Liver (tissue), 9 donors: Measurements from ENCODE around the gene ARHGAP12. TPM values are rescaled to one million over a fixed set of nuclear protein-coding genes. Genes with fewer than 3 reads are reported as not detected.

Experiments
- DNase-seq: peaks from one replicate; pipeline ENCODE4 v3.0.0-alpha.2; 2017; ENCODE audit warnings: low spot score
- H3K27ac ChIP-seq, 2 donors: one replicate each; pipeline ENCODE4 v1.7.0; 2013; ENCODE audit warnings: inconsistent platforms in 2 of 2, low read length in 2 of 2, control low read depth in 1 of 2, low read depth in 1 of 2, mild to moderate bottlenecking in 1 of 2
- H3K27me3 ChIP-seq, 4 donors: one replicate each; pipeline versions ENCODE4 v1.6.1 to v1.7.0; 2013; ENCODE audit warnings: low read length in 3 of 4, inconsistent platforms in 1 of 4, mild to moderate bottlenecking in 1 of 4, moderate library complexity in 1 of 4; ENCODE audit not compliant: control insufficient read depth in 4 of 4, insufficient read depth in 4 of 4
- H3K36me3 ChIP-seq, 4 donors: one replicate each; pipeline versions ENCODE4 v1.6.1 to v1.7.0; 2013; ENCODE audit warnings: low read length in 3 of 4, mild to moderate bottlenecking in 3 of 4, low read depth in 1 of 4, moderate library complexity in 1 of 4; ENCODE audit not compliant: control insufficient read depth in 4 of 4, insufficient read depth in 3 of 4
- H3K4me1 ChIP-seq, 4 donors: one replicate each; pipeline versions ENCODE4 v1.6.1 to v1.7.0; 2013; ENCODE audit warnings: low read length in 3 of 4, mild to moderate bottlenecking in 3 of 4, moderate library complexity in 1 of 4; ENCODE audit not compliant: control insufficient read depth in 4 of 4, insufficient read depth in 4 of 4
- H3K4me3 ChIP-seq, 3 donors: one replicate each; pipeline versions ENCODE4 v1.6.1 to v1.7.0; 2013; ENCODE audit warnings: low read length in 3 of 3, control low read depth in 1 of 3, low read depth in 1 of 3, mild to moderate bottlenecking in 1 of 3
- H3K9ac ChIP-seq, 2 donors: one replicate each; pipeline ENCODE4 v1.7.0; 2013; ENCODE audit warnings: low read length in 2 of 2, mild to moderate bottlenecking in 2 of 2, moderate library complexity in 2 of 2, control low read depth in 1 of 2, low read depth in 1 of 2
- H3K9me3 ChIP-seq, 4 donors: one replicate each; pipeline versions ENCODE4 v1.6.1 to v1.7.0; 2013; ENCODE audit warnings: low read length in 3 of 4; ENCODE audit not compliant: control insufficient read depth in 4 of 4
- ATF3 ChIP-seq: IDR thresholded peaks from 2 replicates; pipeline ENCODE4 v1.6.1; 2016; ENCODE audit warnings: antibody characterized with exemption
- EGR1 ChIP-seq, 2 donors: IDR thresholded peaks; 2 replicates each; pipeline ENCODE4 v1.6.1; 2016 to 2018; ENCODE audit warnings: antibody characterized with exemption in 2 of 2, low read depth in 2 of 2
- FOXA1 ChIP-seq: IDR thresholded peaks from 2 replicates; pipeline ENCODE4 v1.6.1; 2016; ENCODE audit warnings: antibody characterized with exemption
- GABPA ChIP-seq, 2 donors: IDR thresholded peaks in 1 of 2; conservative IDR thresholded peaks in 1 of 2; 2 replicates each; pipeline ENCODE4 v1.6.1; 2016; ENCODE audit warnings: antibody characterized with exemption in 2 of 2, mild to moderate bottlenecking in 1 of 2, moderate library complexity in 1 of 2
- HNF4A ChIP-seq, 2 donors: conservative IDR thresholded peaks; 2 replicates each; pipeline ENCODE4 v1.6.1; 2016; ENCODE audit warnings: antibody characterized with exemption in 2 of 2, mild to moderate bottlenecking in 2 of 2
- HNF4G ChIP-seq: IDR thresholded peaks from 2 replicates; pipeline ENCODE4 v1.6.1; 2016; ENCODE audit warnings: antibody characterized with exemption
- JUND ChIP-seq, 2 donors: IDR thresholded peaks; 2 replicates each; pipeline ENCODE4 v1.6.1; 2016; ENCODE audit warnings: antibody characterized with exemption in 2 of 2
- NR2F2 ChIP-seq: IDR thresholded peaks from 2 replicates; pipeline ENCODE4 v1.6.1; 2016; ENCODE audit warnings: antibody characterized with exemption
- RAD21 ChIP-seq, 2 donors: IDR thresholded peaks; 2 replicates each; pipeline ENCODE4 v1.6.1; 2016; ENCODE audit warnings: antibody characterized with exemption in 2 of 2, mild to moderate bottlenecking in 2 of 2
- REST ChIP-seq: IDR thresholded peaks from 2 replicates; pipeline ENCODE4 v1.6.1; 2016; ENCODE audit warnings: antibody characterized with exemption, mild to moderate bottlenecking
- RXRA ChIP-seq, 2 donors: IDR thresholded peaks; 2 replicates each; pipeline ENCODE4 v1.6.1; 2017 to 2018; ENCODE audit warnings: antibody characterized with exemption in 2 of 2, mild to moderate bottlenecking in 1 of 2
- SP1 ChIP-seq: IDR thresholded peaks from 2 replicates; pipeline ENCODE4 v1.6.1; 2018; ENCODE audit warnings: antibody characterized with exemption, mild to moderate bottlenecking
- TAF1 ChIP-seq: conservative IDR thresholded peaks from 2 replicates; pipeline ENCODE4 v1.6.1; 2016; ENCODE audit warnings: antibody characterized with exemption, mild to moderate bottlenecking
- YY1 ChIP-seq: IDR thresholded peaks from 2 replicates; pipeline ENCODE4 v1.6.1; 2016; ENCODE audit warnings: antibody characterized with exemption, mild to moderate bottlenecking
- WGBS: extraction: QIAGEN DNeasy Blood & Tissue Kit; methylation state at CpG from one replicate; pipeline ENCODE4 v1.1.7; 2013; 5-methylcytosine and 5-hydroxymethylcytosine counted together
- polyA plus RNA-seq, 2 donors: library from polyadenylated mRNA; stranded (reverse) in 1 of 2; unstranded in 1 of 2; fragments of 200-250 nt in 1 of 2; fragments of >200 nt in 1 of 2; fragmentation: Nextera tagmentation in 1 of 2; extraction: Ambion mirVana in 1 of 2; gene quantifications; one replicate each; pipeline versions ENCODE4 v1.2.1 to v1.2.3, GENCODE V29; 2013 to 2015
- total RNA-seq, 2 donors: library from RNA; depleted of rRNA; stranded (reverse); fragments of >200 nt; gene quantifications; one replicate each; pipeline ENCODE4 v1.2.3, GENCODE V29; 2014
- TF ChIP-seq, protein P1 (sequence below): IDR thresholded peaks from 2 replicates; pipeline ENCODE4 v1.6.1; 2016; ENCODE audit warnings: antibody characterized with exemption
- TF ChIP-seq, protein P2 (sequence below): fragments of 150-350 bp; IDR thresholded peaks from 2 replicates; pipeline ENCODE4 v1.5.1; 2017; ENCODE audit warnings: improper control_type of control experiment, low read depth, low read length; ENCODE audit not compliant: missing input control
- TF ChIP-seq, protein P3 (sequence below): IDR thresholded peaks from 2 replicates; pipeline ENCODE4 v1.6.1; 2016; ENCODE audit warnings: antibody characterized with exemption
- donor health status: healthy.
- donor health status: healthy.
- donor health status: healthy.
- donor health status: healthy.
- donor health status: healthy.

ARHGAP12 gene
- total and polyA plus RNA-seq, 4 donors = 7.0 to 29.1 (median 12.3) TPM

GRCh38 chr10:31930856-31931255, 2.2 kb upstream of the ARHGAP12 start:
- no peak overlapping the region for H3K27ac ChIP-seq
- TF ChIP-seq TAF1 (no peak), HNF4A (conservative IDR thresholded peaks at IDR 0.05) (no peak), NR2F2 (no peak), REST (no peak), YY1 (no peak), GABPA (IDR thresholded peaks at IDR 0.05 in 1 of 2, conservative IDR thresholded peaks at IDR 0.05 in 1 of 2) (no peak), SP1 (no peak), RAD21 (IDR thresholded peaks at IDR 0.05) (no peak), EGR1 (IDR thresholded peaks at IDR 0.05; ENCODE audit: low read depth in 2 of 2) (no peak), HNF4G (no peak), JUND (IDR thresholded peaks at IDR 0.05) (no peak), FOXA1 (no peak)
- TF ChIP-seq, protein P1, sequence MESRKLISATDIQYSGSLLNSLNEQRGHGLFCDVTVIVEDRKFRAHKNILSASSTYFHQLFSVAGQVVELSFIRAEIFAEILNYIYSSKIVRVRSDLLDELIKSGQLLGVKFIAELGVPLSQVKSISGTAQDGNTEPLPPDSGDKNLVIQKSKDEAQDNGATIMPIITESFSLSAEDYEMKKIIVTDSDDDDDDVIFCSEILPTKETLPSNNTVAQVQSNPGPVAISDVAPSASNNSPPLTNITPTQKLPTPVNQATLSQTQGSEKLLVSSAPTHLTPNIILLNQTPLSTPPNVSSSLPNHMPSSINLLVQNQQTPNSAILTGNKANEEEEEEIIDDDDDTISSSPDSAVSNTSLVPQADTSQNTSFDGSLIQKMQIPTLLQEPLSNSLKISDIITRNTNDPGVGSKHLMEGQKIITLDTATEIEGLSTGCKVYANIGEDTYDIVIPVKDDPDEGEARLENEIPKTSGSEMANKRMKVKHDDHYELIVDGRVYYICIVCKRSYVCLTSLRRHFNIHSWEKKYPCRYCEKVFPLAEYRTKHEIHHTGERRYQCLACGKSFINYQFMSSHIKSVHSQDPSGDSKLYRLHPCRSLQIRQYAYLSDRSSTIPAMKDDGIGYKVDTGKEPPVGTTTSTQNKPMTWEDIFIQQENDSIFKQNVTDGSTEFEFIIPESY = no peak
- TF ChIP-seq, protein P2, sequence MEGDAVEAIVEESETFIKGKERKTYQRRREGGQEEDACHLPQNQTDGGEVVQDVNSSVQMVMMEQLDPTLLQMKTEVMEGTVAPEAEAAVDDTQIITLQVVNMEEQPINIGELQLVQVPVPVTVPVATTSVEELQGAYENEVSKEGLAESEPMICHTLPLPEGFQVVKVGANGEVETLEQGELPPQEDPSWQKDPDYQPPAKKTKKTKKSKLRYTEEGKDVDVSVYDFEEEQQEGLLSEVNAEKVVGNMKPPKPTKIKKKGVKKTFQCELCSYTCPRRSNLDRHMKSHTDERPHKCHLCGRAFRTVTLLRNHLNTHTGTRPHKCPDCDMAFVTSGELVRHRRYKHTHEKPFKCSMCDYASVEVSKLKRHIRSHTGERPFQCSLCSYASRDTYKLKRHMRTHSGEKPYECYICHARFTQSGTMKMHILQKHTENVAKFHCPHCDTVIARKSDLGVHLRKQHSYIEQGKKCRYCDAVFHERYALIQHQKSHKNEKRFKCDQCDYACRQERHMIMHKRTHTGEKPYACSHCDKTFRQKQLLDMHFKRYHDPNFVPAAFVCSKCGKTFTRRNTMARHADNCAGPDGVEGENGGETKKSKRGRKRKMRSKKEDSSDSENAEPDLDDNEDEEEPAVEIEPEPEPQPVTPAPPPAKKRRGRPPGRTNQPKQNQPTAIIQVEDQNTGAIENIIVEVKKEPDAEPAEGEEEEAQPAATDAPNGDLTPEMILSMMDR = no peak
- no peak for DNase-seq
- no peaks in the 10 kb centered on the region for H3K36me3 ChIP-seq
- no peaks in the 10 kb centered on the region for H3K27me3 ChIP-seq
- H3K9me3 ChIP-seq = no peaks in the 10 kb centered on the region
- 98% methylated on average over 1 of the region's 1 CpG for WGBS
- H3K4me1 ChIP-seq = peaks cover 4 to 34% (median 25%) of the 10 kb centered on the region in 4 donors
- no peak overlapping the region for H3K9ac ChIP-seq
- no peak overlapping the region for H3K4me3 ChIP-seq

DNA sequence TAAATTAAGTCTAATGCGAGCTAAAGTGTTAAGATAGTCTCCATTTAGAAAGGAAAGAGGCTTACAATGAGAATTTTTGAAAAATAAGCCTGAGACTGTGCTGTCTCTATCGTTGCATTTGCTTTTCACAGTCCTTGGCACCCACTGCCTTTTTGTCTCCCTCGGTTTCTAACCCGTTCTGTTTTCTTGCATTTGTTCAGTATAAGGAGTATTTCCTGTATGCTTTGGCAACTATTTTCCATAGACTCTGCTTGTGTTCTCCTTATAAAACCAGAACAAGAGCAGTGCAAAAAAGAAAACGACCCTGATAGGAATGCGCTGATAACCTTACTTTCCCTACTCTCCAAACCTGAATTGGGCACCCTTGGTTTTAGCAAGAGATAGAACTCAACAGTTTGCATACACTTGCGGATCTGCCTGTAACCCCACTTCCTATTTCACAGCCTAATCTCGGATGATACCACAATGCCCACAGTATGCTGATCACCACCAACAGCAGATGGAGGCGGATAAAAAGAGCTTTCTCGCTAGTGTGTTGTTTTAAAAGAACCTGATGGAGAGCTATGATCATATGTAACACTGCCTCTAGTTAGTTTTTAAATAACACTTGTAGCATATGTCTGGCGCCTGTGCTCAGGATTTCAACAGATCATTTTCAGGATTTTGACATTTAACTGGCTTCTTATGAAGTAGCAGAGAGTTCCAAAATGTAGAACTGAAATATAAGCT, 1.6 kb upstream of the ARHGAP12 start:
- peaks cover 4 to 34% (median 26%) of the 10 kb centered on the region in 4 donors for H3K4me1 ChIP-seq
- no peaks in the 10 kb centered on the region for H3K36me3 ChIP-seq
- no peak for DNase-seq
- peak overlapping the region; percentile 76 to 85 for H3K9ac ChIP-seq
- H3K4me3 ChIP-seq = peak overlapping the region; percentile 85 to 99 (median 97)
- peak overlapping the region; percentile 96 to 99 for H3K27ac ChIP-seq
- TF ChIP-seq ATF3 = no peak
- TF ChIP-seq RXRA (IDR thresholded peaks at IDR 0.05) = no peak
- TF ChIP-seq, protein P3, sequence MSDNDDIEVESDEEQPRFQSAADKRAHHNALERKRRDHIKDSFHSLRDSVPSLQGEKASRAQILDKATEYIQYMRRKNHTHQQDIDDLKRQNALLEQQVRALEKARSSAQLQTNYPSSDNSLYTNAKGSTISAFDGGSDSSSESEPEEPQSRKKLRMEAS = no peak
- TF ChIP-seq RAD21 (IDR thresholded peaks at IDR 0.05) = peak in 1 of 2 donors; percentile 3
- TF ChIP-seq EGR1 (IDR thresholded peaks at IDR 0.05; ENCODE audit: low read depth in 2 of 2) = no peak
- H3K9me3 ChIP-seq = no peaks in the 10 kb centered on the region
- no peaks in the 10 kb centered on the region for H3K27me3 ChIP-seq
- WGBS = 28% methylated on average over 11 of the region's 11 CpGs
